Activated CD4-positive, alpha-beta T cell treated with anti-CD3 and anti-CD28 coated beads, Interleukin-2, amount 50 U/mL, for 24 hours (primary cell): ENCODE data around the gene PGP.

Experiments
- DNase-seq, 2 donors: peaks; one replicate each; pipeline ENCODE4 v3.0.0-alpha.2; 2020; ENCODE audit warnings: low read depth in 1 of 2, low spot score in 1 of 2

The PGP gene

DNA sequence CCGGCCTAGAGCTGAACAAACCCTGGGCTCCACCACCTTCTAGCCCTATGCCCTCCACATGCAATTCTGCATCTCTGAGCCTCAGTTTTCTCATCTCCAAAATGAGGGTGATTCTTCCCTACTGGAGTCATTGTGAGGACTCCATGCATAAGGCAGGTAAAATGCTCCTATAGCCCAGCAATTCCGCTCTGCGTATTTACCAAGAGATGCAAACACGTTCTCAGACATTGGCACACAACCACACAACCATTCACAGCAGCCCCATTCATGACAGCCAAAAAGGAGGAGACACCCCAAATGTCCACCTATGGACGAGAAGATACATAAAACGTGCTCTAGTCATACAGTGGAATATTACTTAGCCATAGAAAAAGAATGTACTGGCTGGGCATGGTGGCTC lies 14.3 kb downstream of the PGP start:
- no peak for DNase-seq

DNA sequence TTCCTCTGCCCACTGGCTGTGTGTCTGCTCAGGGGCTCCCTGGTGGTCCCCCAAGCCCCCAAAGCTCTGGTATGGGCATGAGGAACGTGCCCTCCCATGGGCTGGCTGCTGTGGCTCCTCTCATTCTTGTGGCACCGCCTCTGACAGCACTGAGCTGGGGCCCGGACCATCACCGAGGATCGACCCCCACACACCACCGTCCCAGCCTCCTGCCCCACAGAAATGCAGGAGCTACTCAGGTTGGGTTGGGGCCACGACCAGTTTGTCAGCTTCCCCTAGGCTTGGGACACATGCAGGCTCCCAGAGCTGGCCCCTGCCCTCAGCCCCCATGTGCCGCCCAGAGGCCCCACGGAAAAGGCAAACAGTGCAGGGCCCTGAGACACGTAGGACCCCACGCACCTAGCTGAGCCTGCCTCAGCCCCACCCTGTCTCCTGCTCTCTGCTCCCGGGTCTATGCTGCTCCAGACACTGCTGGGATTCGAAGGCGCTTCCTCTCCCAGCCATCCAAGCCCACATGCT lies 15.0 kb downstream of the PGP start:
- no peak for DNase-seq

DNA sequence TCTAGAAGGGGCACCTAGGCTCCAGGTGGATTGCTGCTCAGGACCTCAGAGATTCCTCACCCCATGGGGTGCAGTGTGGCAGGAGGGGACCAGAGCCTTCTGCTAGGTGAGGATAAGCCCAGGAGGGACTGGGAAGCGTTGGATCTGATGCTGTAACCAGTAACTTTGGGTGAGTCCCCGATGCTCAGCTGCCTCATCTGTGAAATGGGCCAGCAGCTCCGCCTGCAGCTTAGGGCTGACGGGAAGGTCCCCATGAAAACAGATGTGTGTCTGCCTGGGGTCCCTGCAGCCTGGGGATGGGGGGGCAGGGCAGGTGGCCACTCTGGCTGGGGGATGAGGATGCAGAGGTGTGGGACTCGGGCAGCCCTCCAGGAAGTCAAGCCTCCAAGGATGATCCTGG lies 15.5 kb downstream of the PGP start:
- DNase-seq, result no peak

DNA sequence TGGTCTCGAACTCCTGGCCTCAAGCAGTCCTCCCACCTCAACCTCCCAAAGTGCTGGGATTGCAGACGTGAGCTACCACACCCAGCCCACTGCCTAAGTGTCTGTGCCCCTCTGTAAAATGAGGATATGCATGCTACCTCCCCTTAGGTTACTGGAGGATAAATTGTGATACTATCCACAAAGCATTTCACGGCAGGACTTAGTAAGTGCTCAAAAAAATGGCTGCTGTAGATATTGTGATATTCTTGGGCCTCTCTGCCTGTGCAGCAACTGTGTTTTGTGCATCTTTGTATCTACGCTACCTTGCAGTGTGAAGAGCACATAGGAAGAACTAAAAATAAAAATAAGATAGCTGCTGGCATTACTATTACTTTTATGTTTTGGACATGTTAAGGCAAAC lies 16.4 kb downstream of the PGP start:
- DNase-seq, result no peak

GRCh38 chr16:2197765-2198164 lies 16.9 kb downstream of the PGP start:
- no peak for DNase-seq

DNA sequence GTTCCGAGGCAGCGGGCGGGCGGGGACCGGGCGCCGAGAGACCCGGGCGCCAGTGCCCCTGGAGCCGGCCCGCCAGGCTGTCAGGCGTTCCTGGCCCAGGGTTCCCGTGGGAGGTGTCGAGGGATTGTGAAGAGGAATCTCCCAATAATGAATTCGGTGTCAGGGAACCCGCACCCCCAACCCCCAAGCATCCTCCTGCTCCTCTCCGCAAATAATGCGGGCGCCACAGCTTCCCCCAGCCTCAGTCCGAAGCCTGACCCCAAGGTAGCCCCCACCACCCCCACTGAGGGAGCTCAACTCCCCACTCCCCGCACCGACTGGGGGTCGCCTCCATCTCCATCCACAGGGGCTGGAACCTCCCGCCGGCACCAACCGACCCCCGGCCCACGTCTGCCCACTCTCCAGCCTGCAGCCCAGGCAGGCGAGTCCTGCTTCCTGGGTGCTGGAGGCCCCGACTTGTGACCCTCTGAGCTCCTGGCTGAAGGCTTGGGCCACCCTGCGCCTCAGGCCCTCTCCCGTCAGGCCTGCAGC lies 17.6 kb downstream of the PGP start:
- no peak for DNase-seq

- DNase-seq, result no peak
Measured at GRCh38 chr16:2196162-2196980, 18.3 kb downstream of the PGP start, which contains the start of gene CASKIN1. Gene CASKIN1, minus strand, starts transcription at chr16:2196605. Its CDS starts 173 bp downstream, at chr16:2196432.

DNA sequence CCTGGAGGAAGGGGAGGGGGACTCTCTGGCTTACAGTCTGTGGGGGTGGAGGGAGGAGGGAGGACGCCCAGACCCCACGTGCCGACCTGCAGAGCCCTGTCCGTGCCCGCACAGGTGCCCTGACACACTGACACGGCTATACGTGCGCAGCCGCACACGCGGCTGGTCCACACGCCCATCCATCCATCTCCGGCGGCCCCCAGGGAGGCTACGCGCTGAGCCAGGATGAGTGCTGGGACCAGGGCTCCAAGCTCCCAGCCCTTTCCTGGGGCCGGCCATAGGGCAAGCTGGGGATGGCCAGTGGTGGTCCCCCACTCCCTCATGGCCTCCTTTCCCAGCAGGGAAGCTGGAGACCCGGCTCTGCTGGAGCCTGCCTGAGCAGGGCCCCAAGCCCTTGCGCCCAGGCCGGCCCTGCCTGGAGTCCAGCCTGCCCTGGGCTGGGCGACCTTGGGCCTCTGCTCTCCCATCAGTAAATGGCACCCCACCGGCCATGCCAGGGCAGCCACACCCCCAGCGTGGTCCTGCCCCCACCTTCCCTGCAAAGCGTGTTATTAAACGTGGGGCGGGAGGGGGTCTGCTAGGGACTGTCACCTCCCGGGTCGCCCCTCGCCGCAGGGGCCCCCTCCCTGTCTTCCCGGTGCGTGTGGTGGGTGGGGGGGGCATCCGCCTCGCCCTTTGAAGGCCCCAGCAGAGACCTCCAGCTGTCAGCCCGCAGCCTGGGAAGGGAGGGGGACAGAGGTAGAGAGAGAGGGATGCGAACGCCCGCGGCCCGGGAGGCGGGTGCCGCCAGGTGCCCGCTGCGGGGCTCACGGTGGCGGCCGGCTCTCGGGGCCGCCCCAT lies 19.1 kb downstream of the PGP start:
- DNase-seq, result no peak

DNA sequence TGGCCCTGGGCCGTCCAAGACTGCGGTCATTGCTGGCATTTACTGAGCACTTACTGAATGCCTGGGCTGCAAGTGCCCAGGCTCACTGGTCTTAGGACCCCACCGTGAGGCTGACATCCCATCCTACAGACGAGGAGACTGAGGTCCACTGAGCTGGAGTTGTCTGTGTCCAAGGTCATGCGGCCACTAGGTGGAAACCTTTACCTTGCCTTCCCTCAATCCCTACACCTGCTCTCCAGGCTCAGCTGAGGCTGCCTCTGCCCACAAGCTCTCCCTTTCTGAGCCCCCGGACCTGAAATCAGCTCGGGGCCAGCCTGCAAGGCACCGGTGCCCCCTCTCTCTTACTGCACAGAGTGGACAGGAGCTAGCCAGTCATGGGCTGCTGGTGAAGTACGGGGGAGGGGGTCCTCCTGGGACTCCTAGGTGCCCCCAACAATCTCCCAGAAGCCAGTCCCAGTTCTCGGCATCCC lies 19.8 kb downstream of the PGP start:
- DNase-seq, result no peak

- no peak for DNase-seq
Measured at GRCh38 chr16:2194166-2194834, 20.3 kb downstream of the PGP start.

DNA sequence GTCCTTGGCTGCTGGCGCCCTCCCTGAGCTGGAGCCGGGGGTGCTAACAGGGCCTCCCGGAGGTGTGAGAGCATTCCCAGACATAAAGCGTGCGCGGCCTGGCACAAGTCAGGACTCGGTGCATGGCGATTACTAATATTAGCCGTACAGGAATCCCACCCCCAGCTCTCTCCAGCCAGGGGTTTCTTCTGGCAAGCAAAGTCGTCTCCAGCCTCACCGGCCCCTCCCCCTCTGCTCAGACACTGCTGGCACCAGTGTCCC lies 23.3 kb downstream of the PGP start:
- no peak for DNase-seq

DNA sequence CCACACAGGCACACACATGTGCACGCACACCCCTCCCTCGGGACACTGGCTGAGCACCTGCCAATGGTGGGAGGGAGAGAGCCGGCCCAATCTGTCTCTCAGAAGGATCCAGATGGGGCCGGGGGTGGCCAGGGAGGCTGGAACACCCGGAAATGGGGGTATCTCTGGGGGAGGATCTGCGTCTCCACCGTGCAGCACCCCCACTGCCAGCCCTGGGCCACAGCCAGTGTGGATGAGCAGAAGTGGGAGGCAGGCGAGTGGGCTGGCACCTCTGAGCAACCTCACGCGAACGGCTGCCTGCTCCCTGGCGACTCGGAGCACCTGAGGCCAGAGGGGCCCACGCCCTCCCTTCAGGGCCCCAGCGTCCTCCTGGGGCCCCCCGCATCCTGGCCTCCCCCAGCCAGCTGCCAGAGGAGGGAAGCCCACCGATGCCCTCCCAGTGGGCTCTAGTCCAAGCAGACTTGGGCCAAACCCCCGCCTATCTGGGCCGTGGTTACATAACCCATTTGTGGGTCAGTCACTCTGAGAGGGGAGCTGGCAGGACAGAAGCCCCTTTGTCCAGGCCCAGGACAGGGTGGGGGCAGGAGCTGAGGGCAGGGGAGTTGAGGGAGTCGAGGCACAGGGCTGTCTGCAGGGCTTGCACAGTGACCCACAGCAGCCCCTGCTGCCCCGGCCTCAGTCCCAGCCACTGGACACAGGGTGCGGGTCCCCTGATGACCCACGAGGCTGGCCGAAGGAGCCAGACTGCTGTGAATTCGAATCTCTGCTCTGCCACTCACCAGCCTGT lies 23.8 kb downstream of the PGP start:
- DNase-seq, result no peak

GRCh38 chr16:2190002-2190658 lies 24.5 kb downstream of the PGP start:
- no peak for DNase-seq

DNA sequence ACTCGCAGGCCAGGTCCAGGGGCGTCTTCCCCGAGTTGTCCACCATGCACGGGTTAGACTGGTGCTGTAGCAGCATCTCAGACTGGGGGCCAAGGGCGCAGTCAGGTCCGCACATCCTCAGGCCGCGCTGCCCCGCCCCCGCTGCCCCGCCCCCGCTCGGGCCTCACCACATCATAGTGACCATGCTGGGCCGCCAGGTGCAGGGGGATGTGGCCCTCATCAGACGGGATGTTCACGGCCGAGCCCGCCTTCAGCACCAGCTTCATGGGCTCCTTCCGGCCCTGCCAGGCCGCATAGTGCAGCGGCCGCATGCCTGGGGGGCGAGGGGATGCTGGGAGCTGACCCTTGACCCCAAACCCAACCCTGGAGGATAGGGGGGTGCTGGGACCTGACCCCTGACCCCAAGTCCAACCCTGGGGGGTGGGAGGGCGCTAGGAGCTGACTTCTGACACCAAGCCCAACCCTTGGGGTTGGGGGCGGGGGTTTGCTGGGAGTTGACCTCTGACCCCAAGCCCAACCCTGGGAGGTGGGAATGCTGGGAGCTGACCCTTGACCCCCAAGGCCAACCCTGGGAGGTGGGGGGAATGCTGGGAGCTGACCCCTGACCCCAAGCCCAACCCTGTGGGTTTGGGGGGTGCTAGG lies 25.3 kb downstream of the PGP start:
- DNase-seq, result no peak

GRCh38 chr16:2188395-2188794 lies 26.2 kb downstream of the PGP start:
- no peak for DNase-seq

- DNase-seq, result no peak
Measured at GRCh38 chr16:2187212-2187611, 27.4 kb downstream of the PGP start.

GRCh38 chr16:2186505-2186904 lies 28.1 kb downstream of the PGP start:
- no peak for DNase-seq

DNA sequence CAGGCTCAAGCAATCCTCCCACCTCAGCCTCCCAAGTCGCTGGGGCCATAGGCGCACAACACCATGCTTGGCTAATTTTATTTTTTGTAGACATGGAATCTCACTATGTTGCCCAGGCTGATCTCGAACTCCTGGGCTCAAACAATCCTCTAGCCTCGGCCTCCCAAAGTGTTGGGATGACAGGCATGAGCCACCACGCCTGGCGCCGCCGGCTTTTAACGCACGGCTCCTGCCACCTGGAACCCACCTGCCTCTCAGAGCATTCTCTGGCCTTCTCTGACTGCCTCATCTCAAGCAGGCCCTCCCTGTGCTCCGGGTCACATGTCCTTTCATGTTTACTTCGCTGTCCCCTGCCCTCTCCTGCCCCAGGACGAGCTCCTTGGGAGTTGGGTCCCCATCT lies 28.6 kb downstream of the PGP start:
- no peak for DNase-seq

- no peak for DNase-seq
Measured at GRCh38 chr16:2184962-2185361, 29.7 kb downstream of the PGP start.

GRCh38 chr16:2184346-2184745 lies 30.3 kb downstream of the PGP start:
- no peak for DNase-seq
